ENCODE results near the gene MFNG. TPM values are rescaled to one million over a fixed set of nuclear protein-coding genes. Genes with fewer than 3 reads are reported as not detected.

MFNG gene
- total RNA-seq, 1 experiment from 2014 or later: 0.36 TPM

DNA sequence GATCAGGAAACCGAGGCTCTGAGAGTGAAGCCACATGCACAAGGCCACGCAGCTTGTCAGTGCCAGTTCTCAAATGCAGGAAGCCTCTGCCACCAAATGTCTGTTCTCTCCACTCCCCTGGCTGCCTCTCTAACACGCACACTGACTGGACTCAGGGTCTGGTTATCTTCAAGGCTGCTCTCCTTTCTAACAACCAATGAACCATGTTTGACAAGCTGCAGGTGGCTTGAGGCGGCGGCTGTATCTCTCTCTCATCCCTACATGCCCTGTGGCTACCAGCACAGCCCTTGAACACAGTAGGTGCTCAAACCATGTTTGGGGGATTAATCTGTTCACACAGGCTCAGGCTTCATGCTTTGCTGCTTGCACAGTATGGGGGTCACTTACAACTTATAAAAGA is 23.7 kb downstream of the MFNG start:
- Histone ChIP-seq H3K4me3 (no peak overlapping the region), H3K4me1 (peaks cover 18% of the 10 kb centered on the region), H3K9me3 (replicated peaks) (no peaks in the 10 kb centered on the region), H3K27me3 (no peaks in the 10 kb centered on the region), H3K27ac (no peak overlapping the region), H3K36me3 (no peaks in the 10 kb centered on the region)
- DNase-seq: no peak

DNA sequence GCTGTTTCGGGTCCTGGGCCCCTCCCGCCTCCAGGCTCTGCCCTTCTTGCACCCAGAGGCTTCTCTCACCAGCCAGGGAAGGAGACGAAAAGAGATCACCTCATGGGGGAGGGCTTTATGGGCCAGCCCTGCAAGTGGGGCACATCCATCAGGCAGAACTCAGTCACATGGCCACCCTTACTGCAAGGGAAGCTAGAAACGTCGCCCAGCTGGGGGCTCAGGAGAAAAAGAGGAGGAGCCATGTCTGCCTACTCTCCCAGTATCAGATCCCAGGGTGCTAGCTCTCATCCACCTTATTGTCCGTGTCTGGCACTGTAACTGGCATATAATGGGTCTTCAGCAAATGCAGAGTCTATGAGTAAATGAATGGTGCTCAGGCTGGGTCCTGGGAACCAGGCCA is 24.2 kb downstream of the MFNG start:
- H3K36me3 ChIP-seq: no peaks in the 10 kb centered on the region
- H3K27ac ChIP-seq: no peak overlapping the region
- peaks cover 18% of the 10 kb centered on the region for H3K4me1 ChIP-seq
- H3K27me3 ChIP-seq: no peaks in the 10 kb centered on the region
- no peaks in the 10 kb centered on the region for H3K9me3 ChIP-seq (replicated peaks)
- DNase-seq: no peak
- no peak overlapping the region for H3K4me3 ChIP-seq

DNA sequence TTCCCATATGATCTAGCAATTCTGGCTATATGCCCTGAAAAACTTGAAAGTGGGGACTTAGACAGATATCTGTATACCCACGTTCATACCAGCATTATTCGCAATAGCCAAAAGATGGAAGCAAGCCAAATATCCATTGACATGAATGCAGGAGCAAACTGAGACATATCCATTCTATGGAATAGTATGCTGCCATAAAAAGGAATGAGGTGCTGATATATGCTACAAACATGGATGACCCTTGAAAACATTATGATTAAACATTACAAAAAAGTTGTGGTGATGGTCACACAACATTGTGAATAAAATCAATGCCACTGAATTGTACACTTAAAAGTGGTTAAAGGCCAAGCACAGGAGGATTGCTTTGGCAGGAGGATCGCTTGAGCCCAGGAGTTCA is 25.5 kb downstream of the MFNG start:
- Histone ChIP-seq H3K27me3 (no peaks in the 10 kb centered on the region), H3K36me3 (no peaks in the 10 kb centered on the region), H3K9me3 (replicated peaks) (no peaks in the 10 kb centered on the region), H3K27ac (no peak overlapping the region), H3K4me1 (peaks cover 15% of the 10 kb centered on the region), H3K4me3 (no peak overlapping the region)
- no peak for DNase-seq

DNA sequence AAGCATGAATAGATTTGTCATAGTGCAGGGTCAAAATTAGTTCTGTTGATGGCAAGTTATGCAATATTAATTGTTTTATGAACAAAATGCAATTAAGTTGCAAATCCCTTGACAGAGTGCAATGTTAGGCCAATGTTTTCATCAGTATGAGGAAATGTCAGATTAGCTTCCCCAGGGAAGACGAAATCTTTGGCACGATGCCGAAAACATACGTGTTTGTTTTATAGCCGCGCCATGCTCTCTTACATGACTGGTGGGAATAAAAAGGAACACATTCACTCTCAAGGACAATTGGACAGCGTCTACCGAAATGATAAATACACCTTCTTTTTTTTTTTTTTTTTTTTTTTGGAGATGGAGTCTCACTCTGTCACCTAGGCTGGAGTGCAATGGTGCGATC is 27.0 kb downstream of the MFNG start:
- Histone ChIP-seq H3K4me1 (peaks cover 4% of the 10 kb centered on the region), H3K36me3 (no peaks in the 10 kb centered on the region), H3K9me3 (replicated peaks) (no peaks in the 10 kb centered on the region), H3K27me3 (0 out of 2 replicates have a peak, but pooled peaks cover under 1% of the 10 kb centered on the region), H3K27ac (no peak overlapping the region), H3K4me3 (no peak overlapping the region)
- no peak for DNase-seq

DNA sequence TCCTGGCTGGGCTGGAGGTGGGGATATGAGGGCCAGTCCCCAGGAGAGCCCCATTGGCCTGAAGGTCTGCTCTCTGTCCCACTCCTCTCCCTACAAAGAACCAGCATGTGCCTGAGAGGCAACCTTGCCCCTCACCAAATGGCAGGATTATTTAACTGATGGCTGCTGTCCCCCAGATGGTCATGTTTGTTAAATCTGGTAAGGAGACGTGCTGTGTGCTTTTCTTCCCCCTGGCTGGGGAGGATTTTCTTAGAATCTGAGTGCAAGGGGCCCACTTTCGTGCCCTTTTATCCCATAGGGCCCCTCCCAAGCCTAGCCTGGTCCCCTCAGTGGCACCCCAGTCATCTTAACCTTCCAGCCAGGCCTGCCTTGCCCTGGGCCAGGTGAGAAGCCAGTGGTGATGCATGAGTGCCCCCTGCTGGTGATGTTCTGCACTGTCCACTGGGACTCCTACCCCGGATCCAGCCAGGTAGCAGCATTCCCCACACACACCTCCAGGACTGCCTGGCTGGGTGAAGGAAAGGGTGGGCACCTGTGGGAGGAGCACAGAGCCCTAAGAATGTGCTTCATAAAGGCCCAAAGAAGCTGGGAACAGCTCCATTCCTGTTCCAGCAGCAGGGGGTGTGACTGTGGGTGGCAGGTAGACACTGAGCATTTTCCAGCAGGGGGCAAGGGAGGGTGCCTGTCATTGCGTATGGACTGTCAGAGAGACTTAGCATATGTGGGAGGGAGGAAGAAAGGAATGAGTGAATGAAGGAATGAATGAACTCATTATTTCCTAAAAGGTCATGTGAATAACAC is 28.9 kb downstream of the MFNG start:
- Histone ChIP-seq H3K36me3 (no peaks in the 10 kb centered on the region), H3K27me3 (0 out of 2 replicates have a peak, but pooled peaks cover 5% of the 10 kb centered on the region), H3K4me1 (no peaks in the 10 kb centered on the region), H3K27ac (no peak overlapping the region), H3K9me3 (replicated peaks) (no peaks in the 10 kb centered on the region), H3K4me3 (no peak overlapping the region)
- DNase-seq: peak; percentile 55 to 78

DNA sequence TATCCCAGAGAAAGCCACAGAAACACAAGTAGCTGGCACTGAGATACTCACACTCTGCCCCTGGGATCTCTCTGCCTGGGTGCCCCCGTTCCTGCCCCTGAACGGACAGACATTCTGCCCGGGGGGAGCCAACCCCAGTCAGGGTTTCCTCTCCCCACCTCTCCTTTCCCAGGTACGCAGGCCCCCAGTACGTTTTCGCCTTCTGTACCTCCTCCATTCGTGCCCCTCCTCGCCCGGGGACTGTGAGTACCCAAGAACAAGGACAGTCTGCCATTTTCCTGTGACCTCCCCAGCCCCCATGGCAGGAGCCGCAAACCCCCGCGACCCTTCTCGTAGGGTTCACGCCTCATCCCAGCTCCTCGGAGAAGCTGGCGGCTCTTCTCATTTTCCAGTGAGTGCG is 29.8 kb downstream of the MFNG start:
- H3K4me3 ChIP-seq: no peak overlapping the region
- no peaks in the 10 kb centered on the region for H3K4me1 ChIP-seq
- H3K36me3 ChIP-seq: no peaks in the 10 kb centered on the region
- 0 out of 2 replicates have a peak, but pooled peaks cover 5% of the 10 kb centered on the region for H3K27me3 ChIP-seq
- no peak overlapping the region for H3K27ac ChIP-seq
- no peaks in the 10 kb centered on the region for H3K9me3 ChIP-seq (replicated peaks)
- no peak for DNase-seq

DNA sequence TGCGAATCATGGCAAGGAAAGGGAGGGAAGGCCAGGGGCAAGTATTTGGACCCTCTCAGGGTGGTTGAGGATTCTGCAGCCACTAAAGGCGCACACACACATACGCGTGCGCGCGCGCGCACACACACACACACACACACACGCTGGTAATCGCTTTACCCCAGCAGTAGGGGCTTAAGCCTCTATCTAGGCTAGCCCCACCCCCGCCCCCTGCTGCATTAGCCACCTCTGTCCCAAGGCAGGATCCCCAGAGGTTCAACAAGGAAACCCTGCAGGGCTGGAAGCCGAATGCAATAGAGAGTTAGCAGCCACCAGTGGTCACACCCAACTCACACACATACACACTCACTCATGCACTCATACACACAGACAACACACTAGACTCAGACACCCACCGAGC is 30.3 kb downstream of the MFNG start:
- H3K27me3 ChIP-seq: 0 out of 2 replicates have a peak, but pooled peaks cover 5% of the 10 kb centered on the region
- no peaks in the 10 kb centered on the region for H3K36me3 ChIP-seq
- no peaks in the 10 kb centered on the region for H3K4me1 ChIP-seq
- H3K27ac ChIP-seq: no peak overlapping the region
- no peak for DNase-seq
- no peak overlapping the region for H3K4me3 ChIP-seq
- no peaks in the 10 kb centered on the region for H3K9me3 ChIP-seq (replicated peaks)

DNA sequence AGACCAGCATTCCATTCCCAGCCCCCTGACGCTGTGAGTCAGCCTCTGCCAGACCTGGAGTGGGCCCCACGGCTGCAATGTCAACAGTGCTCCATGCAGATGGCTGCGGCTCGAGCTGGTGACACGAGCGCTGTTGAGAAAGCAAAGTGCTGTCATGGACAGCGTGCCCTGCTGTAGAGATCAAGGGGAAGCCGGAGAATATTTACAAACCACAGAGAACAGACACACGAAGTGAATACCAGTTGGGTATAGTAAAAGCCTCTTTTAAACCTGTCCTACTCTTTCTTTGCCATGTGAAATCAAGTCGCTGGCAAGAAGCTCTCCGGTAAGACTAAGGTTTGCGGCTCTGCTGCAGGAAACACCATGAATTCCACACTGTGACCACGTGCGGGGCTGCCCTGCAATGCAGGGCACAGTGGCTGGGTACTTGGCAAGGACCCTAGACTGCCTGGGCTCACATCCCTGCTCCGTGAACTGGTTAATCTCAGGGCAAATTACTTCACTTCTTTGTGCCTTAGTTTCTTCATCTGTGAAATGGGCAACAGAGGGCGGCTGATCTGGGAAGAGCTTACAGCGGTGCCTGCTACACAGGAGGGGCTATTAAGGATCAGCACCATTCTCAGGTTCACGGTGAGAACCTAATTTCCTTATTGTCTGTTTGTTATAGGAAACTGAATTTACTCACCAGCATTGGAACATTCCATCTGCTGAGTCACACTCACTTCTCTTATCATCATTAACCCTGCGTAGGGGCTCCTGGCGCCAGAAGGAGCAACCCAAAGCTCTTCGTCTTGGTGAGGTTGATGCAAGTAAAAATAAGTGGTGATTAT is 31.1 kb downstream of the MFNG start:
- H3K27ac ChIP-seq: no peak overlapping the region
- DNase-seq: no peak
- no peaks in the 10 kb centered on the region for H3K36me3 ChIP-seq
- no peak overlapping the region for H3K4me3 ChIP-seq
- no peaks in the 10 kb centered on the region for H3K9me3 ChIP-seq (replicated peaks)
- no peaks in the 10 kb centered on the region for H3K4me1 ChIP-seq
- H3K27me3 ChIP-seq: peaks cover 11% of the 10 kb centered on the region; the same call in 1 of the 2 replicates

DNA sequence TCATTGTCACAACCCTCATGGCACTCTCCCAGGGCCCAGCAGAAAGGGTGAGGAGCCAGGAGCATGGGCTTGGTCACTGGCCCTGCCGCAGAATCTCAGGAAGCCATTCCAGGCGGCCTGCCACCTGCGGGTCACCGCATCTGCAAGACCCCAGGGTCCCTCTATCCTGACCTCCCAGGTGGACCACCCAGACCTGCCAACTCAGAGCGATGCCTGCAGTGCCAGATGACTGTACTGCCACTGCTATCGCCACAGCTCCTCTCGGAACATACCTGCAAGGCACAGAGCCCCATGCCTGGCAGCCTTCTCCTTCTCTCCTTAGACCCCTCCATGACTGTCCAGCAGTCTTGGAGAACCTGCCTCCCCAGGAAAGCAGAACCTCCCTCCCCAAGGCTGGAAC is 32.5 kb downstream of the MFNG start:
- Histone ChIP-seq H3K4me1 (no peaks in the 10 kb centered on the region), H3K27me3 (peaks cover 11% of the 10 kb centered on the region; the same call in 1 of the 2 replicates)
- DNase-seq: no peak

DNA sequence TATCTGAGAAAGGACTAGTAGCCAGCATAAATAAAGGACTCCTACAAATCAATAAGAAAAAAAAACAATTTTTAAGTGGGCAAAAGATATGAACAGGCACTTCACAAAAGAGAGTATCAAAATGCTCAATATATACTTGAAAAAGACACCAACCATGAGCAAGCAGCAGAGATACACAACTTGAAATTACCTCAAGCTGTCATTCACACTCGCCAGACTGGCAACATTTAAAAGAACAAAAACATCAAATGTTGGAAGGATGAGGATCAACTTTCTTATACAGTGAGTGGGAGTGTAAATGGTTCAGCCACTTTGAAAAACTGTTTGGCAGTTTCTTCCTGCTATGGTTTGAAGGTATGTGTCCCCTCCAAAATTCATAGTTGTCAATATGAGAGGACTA is 35.0 kb downstream of the MFNG start:
- H3K4me3 ChIP-seq: no peak overlapping the region
- peaks cover 11% of the 10 kb centered on the region; the same call in 1 of the 2 replicates for H3K27me3 ChIP-seq
- no peaks in the 10 kb centered on the region for H3K36me3 ChIP-seq
- no peak for DNase-seq
- no peaks in the 10 kb centered on the region for H3K4me1 ChIP-seq
- no peak overlapping the region for H3K27ac ChIP-seq
- no peaks in the 10 kb centered on the region for H3K9me3 ChIP-seq (replicated peaks)

More for the DNA sequence above, 32.5 kb downstream of the MFNG start:
- Histone ChIP-seq H3K4me3 (no peak overlapping the region), H3K9me3 (replicated peaks) (no peaks in the 10 kb centered on the region), H3K27ac (no peak overlapping the region), H3K36me3 (no peaks in the 10 kb centered on the region)

DNA sequence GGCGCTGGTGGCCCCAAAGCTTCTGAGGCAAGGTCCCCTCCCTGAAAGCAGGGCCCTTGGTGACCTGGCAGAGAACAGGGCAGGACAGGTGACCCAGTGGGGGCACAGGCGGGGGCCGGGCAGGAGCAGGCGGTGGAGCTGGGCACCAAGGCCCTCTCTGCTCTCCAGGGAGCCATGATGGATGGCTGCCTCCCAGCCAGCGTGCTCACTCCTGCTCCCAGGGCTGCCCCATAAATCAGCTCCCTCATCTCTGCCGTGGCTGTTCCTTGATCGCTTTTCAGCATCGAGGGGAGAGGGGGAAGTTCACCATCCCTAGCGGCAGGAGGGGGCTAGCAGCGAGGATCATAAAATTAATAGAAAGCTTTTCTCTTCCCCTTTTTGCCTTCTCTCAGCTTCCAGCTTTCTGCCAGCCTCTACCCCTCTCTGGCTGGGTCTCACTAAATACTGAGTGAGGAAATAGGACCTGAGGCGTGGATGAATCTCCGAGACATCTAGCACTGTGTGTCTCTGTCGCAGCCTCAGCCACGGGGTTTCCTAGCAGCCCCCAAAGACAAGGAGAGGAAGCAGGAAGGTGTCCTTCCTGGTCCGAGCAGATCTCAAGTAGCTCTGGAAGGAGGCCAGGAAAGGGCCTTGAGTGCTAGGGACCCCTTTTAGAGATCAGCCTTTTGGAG is 36.7 kb downstream of the MFNG start:
- no peak overlapping the region for H3K4me3 ChIP-seq

DNA sequence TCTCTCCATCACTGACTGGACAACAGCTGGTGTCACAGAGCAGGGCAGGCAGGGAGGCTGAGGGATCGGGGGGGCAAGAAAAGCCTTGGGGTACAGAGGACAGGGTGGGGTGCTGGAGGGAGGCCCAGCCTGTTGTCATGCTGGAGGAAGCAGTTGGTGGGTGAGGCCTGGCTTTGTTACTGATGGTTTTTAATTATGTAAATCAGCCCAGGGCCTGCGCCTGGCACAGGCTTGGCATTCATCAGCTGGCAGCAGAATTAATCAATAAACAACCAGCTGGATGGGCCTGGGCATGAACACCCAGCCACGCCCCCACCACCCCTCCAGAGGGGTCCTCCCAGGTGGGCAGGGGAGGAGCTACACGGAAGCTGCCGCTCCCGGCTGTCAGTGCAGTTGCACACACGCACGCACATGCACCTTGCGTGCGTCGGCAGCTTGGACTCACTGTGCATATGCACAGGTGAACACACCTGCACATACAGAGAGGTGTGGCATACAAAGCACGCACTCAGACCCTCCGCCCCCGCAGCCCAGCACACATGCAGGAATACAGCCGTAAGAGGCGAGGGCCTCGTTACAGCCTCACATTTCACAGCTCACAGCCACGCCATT is 37.6 kb downstream of the MFNG start:
- no peak for DNase-seq
- H3K9me3 ChIP-seq (replicated peaks): no peaks in the 10 kb centered on the region
- H3K4me3 ChIP-seq: no peak overlapping the region
- no peaks in the 10 kb centered on the region for H3K4me1 ChIP-seq
- H3K27ac ChIP-seq: no peak overlapping the region
- no peaks in the 10 kb centered on the region for H3K36me3 ChIP-seq
- H3K27me3 ChIP-seq: peaks cover 6% of the 10 kb centered on the region; the same call in 1 of the 2 replicates

More for the DNA sequence above, 36.7 kb downstream of the MFNG start:
- no peak overlapping the region for H3K27ac ChIP-seq
- peaks cover 11% of the 10 kb centered on the region; the same call in 1 of the 2 replicates for H3K27me3 ChIP-seq
- H3K4me1 ChIP-seq: no peaks in the 10 kb centered on the region
- no peaks in the 10 kb centered on the region for H3K9me3 ChIP-seq (replicated peaks)
- DNase-seq: no peak
- H3K36me3 ChIP-seq: no peaks in the 10 kb centered on the region

DNA sequence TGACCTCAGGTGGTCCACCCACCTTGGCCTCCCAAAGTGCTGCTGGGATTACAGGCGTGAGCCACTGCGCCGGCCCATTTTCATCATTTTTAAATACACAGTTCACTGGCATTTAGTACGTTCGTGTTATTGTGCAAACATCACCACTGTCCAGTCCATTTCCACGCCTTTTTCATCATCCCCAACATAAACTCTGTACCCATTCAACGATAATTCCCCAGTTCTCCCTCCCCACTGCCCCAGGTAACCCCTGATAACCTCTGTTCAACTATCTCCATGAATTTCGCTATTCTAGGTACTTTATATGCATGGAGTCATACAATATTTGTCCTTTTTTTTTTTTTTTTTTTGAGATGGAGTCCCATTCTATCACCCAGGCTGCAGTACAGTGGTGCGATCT is 40.7 kb downstream of the MFNG start:
- DNase-seq: no peak
- Histone ChIP-seq H3K4me1 (no peaks in the 10 kb centered on the region), H3K4me3 (no peak overlapping the region), H3K27ac (no peak overlapping the region), H3K36me3 (no peaks in the 10 kb centered on the region), H3K27me3 (peaks cover 4% of the 10 kb centered on the region; the same call in 1 of the 2 replicates), H3K9me3 (replicated peaks) (no peaks in the 10 kb centered on the region)

DNA sequence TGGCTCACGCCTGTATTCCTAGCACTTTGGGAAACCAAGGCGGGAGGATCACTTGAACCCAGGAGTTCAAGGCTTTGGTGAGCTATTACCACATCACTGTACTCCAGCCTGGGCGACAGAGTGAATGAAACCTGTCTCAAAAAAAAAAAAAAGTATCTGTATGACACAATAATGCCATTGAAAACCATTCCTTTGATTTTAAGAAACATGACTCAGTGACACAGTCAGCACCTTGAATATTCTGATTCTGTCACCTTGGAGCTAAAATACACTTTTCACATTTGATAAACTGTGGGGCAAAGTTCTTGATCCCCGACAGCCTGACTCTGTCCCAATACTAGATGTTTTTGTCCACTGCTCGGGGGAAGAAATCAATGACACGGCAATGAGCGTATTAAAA is 42.2 kb downstream of the MFNG start:
- Histone ChIP-seq H3K27ac (no peak overlapping the region), H3K9me3 (replicated peaks) (0 out of 2 replicates have a peak, but pooled peaks cover 4% of the 10 kb centered on the region), H3K36me3 (no peaks in the 10 kb centered on the region), H3K4me1 (no peaks in the 10 kb centered on the region), H3K27me3 (no peaks in the 10 kb centered on the region), H3K4me3 (no peak overlapping the region)
- DNase-seq: no peak
